HG02759 (cell line): ENCODE data around the gene DNMBP.
"Not testable (repeated sequence)": the region's sequence is repeated elsewhere in the genome, so short reads cannot be mapped to it uniquely, and the experiment has no call there.

ENCODE experiments used
- ATAC-seq: cut with Tn5 transposase; IDR thresholded peaks from one replicate; pipeline ENCODE4 v1.9.1; 2021; ENCODE audit warnings: mild to moderate bottlenecking, moderate library complexity; ENCODE audit not compliant: unreplicated experiment

The DNMBP gene

DNA sequence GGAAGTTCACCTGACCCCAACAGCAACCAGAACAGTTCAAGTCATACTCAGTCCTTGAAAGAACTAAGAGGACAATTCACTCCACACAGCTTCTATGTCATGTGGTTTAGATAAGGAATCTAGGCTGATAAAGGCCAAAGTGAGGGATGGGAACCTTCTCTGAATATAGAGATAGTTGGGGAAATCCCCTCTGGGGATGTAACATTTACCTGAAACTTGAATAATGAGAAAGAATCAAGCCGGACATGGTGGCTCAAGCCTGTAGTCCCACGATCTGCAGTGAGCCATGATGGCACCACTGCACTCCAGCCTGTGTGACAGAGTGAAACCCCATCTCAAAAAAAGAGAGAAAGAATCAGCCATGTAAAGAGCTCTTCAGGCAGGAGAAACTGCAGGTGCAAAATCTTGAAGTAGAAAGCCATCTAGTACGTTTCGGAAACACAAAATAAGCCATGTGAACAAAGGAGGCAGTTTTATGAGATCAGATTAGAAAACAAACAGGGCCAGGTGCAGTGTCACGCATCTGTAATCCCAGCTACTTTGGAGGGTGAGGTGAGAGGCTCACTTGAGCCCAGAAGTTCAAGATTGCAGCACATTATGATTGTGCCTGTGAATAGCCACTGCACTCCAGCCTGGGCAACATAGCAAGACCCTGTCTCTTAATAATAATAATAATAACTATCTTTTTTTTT is 4.5 kb upstream of the DNMBP start:
- ATAC-seq: peak; percentile 73

DNA sequence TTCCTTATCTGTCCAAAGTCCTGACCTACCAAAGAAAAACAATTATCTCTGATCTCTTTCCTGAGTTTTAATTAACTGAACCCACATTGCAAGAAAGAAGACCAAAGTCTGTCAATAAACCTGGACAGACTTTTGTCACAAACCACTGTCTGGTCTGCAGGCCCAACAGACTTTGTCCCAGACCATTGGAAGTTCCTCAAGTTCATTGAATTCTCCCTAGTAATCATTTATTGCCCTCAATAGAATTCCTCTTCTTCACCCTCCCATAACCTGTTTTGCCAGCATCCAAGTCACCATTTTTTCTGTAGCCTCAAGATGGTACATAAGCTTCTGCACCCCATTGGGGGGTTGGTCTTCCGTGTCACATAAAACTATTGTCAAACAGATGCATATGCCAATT is 3.9 kb upstream of the DNMBP start:
- ATAC-seq: no peak

DNA sequence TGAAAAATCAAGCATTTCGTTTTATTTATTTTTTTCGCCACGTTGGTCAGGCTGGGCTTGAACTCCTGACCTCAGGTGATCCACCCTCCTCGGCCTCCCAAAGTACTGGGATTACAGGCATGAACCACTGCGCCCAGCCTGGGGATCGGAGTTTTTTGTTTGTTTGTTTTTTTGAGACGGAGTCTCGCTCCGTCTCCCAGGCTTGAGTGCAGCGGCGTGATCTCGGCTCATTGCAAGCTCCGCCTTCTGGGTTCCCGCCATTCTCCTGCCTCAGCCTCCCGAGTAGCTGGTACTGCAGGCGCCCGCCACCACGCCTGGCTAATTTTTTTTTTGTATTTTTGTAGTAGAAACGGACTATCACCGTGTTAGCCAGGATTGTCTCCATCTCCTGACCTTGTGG is 2.2 kb upstream of the DNMBP start:
- ATAC-seq: not testable (repeated sequence)

DNA sequence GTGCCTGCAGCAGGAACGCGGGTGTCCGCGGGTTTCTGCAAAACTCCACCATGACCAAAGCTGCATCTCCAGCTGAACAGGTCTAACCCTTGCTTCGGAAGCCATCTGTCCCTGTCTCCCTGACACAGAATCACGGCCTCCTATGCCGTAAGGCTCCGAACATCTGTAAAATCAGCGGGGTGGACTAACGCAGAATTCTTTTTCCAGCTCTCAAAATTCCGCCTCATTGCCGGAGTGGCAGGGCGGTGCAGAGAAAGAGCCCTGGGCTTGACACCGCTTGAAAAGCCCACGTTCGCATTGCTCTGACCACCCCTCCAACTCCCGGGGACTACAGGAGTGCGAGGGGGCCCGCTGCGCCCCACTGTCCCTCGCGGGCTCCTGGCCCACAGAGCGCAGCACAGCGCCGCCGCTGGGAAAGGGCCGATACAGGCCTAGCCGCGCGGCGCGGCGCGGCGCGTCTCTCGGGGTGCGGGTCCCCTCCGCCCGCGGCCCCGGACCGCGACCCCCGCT is 409 bp downstream of the DNMBP start:
- ATAC-seq: peak; percentile 62

DNA sequence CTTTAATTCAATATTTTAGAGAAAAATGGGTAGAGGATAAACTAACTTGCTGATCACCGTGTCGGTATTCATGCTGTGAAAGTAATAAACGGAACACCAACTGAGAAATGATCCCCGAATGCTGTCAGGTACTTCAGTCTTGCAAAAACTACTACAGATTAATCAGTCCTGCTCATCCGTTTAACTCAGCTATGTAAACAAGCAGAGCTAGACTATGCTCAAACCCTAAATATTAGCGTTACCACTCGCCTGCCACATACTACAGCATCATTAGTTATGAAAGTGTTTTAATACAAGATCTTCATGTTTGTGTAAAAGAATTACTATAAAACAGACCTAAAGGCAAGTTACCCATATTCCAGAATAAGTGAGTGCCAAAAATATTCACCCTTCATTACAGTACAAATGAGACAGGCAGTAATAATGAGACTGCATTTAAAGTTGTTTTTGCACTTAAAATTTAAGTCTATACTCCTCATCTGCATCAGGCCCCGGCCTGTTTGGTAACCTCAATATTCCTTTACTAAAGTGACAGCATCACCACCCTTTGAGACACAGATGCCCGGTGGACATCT is 952 bp downstream of the DNMBP start:
- ATAC-seq: no peak

DNA sequence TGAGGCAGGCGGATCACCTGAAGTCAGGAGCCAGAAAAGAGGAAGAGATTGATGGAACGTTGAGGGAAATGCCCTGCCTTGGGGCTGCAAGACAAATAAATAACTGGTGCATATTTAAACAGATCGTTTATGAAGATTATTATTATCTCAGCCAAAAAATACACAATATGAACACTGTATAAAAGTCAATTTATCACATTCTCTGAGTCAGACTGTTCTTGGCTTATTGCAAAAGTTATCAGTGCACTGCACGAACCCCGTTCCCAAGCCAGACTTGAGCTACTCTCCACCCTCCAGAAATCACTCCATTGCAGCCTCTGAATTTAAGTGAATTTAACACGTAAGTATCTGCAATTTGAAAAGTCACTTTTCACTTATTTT is 1.6 kb downstream of the DNMBP start:
- no peak for ATAC-seq

DNA sequence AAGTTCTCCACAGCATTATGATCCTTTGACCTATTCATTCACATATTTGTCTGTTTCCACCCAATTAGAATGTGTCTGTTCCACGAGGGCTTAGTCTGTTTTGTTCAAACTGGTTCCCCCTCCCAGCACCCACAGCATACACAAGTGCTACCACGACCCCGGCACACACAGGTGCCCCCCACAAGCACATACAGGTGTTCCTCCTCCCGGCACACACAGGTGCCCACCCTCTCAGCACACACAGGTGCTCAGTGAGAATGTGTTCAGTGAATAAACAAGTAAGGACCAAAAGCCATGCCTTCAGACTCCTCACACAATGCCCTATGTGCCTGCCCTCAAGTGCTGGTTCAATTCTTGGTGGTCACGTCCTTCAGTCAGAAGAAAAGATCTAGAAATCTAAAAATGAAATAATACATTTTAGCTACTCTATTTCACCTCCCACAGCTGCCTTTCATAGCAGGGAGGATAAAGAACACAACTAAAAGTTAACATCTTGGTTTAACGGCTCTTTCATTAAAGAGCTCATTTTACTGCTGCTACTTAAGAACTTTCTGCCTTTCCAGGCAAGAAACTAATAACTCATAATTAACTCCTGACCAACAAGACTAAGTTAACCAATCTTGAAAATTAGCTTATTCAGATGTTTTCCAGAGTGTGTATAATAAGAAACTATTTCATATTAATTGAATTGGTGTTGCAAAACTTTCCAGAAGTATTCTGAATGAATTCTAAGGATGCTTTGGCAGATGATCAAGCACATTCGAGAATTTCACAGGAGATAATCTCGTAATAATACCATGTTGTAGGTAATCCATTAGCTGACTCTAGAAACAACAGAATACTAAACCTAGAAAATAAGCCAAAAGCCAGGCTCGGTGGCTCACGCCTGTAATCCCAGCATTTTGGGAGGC is 2.3 kb downstream of the DNMBP start:
- ATAC-seq: no peak

DNA sequence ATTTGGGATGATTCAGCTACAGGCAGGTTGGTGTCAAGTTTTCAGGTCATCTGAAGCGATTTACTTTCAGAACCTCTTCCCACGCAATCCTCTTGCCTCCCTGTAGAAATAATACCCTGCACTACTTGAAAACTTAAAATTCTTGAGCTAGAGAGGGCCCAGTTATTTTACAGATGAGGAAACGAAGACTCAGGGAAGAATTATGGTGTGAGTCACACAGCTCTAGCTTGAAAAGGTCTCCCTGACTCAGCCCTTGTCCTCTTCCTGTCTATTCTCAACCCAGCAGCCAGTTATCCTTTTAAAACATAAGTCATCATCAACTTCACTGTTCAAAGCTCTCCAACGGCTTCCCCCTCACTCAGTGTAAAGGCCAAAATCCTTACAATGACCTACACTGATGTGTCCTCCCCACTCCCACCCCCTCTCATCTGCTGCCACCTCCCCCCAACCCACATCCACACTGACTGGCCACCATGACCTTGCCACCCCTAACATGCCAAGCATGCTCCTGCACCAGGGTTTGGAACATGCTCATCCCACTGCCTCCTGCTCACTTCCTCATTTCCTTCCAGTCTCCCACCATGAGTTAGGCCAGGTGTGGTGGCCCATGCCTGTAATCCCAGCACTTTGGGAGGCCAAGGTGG is 3.4 kb downstream of the DNMBP start:
- ATAC-seq: no peak

DNA sequence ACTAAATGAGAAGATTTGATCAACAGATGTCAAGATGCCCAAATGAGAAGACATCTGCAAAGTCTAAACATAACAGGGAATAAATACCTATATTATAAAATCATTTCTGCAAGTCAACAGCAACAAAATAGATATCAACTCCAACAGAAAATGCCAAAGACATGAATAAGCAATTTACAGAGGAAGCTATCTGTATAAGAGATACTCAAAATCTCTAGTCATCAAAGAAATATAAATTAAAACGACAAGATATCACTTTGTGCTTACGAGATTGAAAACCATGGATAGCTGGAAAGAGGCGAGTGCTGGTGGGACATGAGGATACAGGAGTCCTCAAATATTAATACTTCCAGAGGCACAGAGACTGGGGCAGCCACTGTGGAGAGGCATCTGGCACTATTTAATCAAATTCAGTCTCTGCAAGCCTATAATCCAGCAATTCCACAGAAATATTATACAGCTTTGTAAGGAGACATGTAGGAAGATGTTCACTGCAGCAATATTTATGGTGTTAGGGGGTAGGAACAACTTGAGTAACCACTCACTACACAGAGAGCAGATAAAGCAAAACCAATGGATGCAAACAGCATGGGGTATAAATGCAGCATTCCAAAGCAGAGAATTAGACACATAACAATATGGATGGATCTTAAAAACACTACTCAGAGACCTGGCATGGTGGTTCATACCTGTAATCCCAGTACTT is 4.8 kb downstream of the DNMBP start:
- ATAC-seq: no peak

DNA sequence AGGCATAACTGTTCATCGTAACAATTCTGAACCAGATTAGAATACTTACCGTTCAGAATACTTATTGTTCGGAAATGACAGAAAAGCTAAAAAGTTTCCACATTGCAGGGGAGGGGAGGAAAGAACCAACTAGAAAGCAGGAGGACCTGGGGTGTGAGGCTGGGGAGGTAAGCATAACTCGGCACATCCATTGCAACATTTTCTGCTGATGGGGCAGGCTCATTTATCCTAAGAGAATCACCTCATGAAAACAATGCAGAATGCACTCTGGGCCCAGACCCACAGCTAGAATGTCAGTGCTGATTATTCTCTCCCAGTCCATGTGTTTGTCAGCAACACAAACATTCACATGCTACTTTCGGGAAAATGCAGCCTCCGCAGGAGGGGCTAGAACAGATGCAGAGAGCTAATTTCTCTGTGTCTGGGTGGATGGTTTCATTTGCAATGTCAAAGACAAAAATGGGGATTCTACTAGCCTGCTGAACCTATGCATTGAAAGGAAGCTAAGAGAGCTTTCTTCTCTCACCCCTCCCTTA is 9.6 kb downstream of the DNMBP start:
- ATAC-seq: no peak

DNA sequence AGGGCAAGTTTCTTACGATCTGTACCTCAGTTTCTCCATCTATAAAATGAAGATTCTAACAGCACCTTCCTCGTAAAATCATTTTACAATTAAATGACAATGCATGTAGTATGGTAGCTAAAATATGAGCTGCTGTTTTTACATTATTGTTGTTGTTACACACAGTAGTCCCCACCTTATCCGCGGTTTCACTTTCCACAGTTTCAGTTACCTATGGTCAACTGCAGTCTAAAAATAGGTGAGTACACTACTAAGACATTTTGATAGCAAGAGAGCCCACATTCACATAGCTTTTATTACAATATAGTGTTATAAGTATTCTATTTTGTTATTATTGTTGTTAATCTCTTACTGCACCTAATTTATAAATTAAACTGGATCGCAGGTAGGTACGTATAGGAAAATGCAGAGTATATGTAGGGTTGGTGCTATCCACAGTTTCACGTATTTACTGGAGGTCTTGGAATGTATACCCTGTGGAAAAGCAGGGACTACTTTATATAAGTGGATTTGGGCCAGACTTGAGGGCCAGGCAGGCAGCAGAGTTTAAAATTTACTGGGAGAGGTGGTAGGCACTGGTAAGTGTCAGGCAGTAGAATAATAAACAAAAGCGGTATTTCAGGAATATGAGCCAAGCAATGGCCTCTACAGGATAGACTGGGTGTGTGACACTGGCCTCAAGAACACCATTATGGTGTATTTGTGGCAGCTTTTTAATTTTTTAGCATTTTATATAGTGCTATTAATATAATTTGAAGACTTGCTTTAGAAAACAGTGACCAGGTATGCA is 10.2 kb downstream of the DNMBP start:
- no peak for ATAC-seq

DNA sequence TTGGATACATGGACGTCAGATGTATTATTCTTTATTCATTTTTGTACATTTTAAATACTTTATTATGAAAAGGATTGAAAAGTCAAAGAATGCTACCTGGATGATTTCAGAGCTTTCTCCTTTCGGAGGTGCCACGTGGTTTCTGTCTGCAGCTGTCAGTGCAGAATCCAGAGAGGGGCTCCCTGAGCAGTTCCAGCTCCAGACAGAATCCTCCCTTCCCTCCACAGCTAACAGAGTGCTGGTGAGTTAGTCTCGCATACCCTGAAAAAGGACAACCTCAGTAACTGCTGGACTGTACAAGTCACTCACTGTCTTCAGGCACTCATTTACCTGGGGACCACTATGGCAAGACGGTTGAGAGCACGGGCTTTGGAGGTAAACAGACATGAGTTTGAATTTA is 10.9 kb downstream of the DNMBP start:
- no peak for ATAC-seq

DNA sequence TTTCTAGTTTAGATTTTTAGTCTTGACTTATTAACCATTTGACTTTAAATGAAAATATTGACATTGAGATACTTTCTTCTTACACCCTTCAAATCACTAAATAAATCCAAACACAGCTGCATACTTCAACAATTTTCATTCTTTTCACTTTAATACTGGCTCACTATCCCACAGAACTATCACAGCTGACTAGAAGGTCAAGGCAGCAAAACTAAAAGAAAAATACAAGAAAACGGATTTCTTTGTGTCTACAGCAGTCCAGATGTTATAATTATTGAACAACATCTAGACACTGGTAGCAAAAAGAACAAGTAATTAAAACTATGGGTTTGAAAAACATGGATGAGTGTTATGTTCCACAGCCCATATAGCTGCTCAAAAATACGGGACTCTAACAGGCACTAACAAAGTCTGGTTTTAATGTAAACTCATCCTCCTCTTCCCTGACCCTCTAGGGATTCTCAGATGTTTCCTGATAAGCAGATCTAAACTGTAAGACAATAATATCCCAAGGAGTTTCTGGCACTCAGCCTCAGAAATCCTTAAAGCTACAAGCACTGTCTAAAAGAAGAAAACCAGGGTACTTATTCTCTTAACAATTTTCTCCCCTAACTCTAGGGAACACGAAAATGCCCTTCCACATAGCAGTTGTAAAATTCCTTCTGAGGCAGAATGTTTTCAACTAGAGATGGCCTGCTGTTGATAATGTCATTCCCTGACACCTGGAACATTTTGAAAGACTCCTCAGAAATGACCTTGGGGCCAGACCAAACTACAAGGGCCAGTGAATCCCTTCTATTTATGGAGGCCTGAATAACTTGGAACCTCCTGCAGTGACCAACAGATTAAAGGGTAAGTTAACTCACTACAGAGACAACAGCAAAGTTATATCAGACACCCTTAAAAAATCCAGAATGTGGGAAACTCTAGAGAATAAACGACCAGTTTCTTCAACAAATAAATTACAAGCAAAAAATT is 12.8 kb downstream of the DNMBP start:
- ATAC-seq: no peak

DNA sequence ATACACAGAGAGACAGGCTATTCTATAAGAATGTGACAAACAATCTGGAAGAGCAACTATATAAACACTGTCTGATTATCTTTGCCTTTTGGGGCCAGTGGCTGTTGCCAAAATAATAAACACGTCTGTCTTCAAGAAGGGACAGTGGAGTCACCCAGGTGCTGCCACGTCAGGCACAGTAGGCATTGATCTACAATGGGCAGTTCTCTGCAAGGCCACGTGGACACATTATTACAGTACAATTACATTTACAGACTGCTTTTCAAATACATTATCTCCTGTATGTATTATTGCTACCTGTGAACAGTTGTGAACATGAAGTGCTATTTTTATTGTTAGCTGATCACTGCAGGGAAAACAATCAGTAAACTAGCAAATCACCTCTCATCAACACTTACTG is 14.0 kb downstream of the DNMBP start:
- ATAC-seq: no peak

DNA sequence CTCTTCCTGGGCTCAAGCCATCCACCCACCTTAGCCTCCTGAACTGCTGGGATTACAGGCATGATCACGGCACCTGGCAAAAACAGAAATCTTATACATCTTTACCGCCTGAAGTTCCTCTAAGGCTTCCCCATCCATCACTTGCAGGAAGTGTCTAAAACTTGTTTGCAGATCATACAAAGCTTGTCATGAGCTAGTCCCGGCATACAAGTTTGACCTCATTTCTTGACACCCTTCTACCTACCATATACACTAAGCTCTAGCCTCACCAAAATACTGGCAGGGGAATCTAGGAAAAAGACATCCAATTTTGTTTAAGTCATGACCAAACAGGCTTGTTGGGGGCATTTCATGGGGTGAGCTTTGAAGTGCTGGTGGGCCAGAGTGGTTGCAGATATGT is 14.5 kb downstream of the DNMBP start:
- ATAC-seq: no peak

DNA sequence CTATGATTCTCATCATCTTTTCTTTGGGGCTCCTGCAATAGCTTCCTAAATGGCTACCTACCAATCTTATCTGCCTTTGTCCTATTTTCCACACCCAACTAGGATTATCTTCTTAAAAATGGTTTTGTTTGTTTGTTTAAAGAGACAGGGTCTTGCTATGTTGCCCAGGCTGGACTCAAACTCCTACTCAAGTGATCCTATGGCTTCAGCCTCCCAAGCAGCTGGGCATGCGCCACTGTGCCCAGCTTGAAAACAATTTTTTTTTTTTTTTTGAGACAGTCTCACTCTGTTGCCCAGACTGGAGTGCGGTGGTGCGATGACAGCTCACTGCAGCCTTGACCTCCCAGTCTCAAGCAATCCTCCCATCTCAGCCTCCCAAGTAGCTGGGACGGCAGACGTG is 14.9 kb downstream of the DNMBP start:
- no peak for ATAC-seq

DNA sequence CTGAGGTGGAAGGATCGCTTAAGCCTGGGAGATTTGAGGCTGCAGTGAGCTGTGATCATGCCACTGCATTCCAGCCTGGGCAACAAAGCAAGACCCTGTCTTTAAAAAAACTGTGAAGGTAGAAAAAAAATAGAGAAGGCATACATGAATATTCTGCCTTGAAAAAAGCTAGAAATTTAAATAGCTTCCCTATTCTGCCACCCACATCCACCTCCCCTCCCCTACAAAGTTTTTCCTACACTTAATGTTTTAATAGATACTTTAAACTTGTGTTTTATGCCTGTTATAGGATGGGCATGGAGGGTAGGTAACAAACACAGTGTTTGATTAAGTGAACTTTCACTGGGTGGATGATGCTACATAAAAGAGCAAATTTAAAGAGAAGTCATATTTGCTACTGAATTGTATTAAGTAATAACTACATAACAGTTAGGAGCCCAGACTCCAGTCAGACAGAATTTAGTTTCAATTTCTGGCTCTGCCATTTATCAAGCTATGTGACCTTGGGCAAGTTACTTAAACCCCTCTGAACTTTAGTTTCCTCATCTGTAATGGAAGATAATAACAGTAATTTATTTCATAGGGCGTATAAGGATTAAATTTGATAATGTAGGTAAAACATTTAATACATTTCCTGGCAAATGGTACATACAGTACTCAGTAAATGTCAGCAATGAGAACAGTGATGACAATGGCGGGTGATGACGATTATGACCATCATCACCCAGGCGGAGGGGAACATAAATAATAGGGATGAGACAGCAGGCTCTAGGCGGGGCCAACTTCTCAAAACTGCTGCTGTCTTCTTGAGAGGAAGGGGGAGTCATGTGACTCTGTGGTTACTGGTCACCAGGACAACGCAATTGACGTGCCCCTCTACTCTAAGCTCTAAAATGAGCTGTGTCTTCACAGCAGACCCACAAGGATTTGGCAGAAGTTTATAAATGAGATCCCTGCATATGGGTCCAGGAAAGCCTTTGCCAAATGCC is 15.8 kb downstream of the DNMBP start:
- ATAC-seq: peak; percentile 97
